HG03432 (cell line): Measurements from ENCODE around the gene TENM4.

Experiments
- ATAC-seq: cut with Tn5 transposase; IDR thresholded peaks from one replicate; pipeline ENCODE4 v1.9.1; 2021; ENCODE audit warnings: mild to moderate bottlenecking, moderate library complexity; ENCODE audit not compliant: unreplicated experiment

TENM4 gene

DNA sequence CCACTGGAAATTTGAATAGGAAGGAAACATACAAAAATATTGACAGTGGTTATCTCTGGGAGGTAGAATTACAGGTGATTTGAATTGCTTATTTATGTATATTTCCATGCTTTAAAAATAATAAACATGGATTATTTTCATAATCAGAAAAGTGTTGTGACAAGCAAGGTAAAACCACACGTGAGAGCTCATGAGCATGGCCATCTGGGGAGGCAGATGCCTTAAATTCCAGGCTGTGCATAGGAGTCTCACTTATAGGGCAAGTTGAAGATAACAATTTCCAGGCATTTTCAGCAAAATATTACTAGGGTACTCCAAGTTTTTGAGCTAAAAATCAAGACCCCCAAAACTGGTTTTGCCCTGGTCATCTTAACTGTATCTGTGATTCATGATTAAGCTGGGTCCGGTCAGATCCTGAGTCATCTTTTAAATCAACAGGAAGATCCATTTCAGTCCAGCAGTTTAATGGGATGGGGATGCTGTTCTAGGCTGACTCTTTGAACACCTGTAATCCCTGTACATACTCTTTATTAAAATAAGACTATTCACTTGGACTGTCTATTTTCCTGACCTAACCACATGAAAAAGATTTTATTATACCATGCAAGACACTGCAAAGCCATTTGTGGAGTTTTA is 750.4 kb downstream of the TENM4 start:
- ATAC-seq, result no peak

GRCh38 chr11:78689585-78690153 is 751.2 kb downstream of the TENM4 start:
- ATAC-seq, result no peak

DNA sequence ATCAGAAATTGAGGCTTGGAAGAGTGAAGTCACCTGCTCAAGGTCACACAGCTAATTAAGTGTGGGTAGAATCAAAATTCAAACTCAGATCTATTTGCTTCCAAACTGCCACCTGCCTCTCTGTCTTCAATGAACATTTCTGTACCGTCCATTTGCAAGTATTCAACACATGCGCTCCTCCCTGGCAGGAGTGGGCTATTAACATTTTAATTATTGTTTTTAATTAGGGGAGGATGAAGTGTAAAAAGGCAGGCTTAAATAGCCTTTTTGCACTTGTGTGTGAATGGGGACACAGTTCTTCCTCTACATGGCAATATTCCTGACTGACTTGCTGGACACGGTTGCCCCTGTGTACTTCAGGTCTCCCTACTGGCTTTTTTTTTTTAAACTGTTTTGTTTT is 751.7 kb downstream of the TENM4 start:
- ATAC-seq, result no peak

DNA sequence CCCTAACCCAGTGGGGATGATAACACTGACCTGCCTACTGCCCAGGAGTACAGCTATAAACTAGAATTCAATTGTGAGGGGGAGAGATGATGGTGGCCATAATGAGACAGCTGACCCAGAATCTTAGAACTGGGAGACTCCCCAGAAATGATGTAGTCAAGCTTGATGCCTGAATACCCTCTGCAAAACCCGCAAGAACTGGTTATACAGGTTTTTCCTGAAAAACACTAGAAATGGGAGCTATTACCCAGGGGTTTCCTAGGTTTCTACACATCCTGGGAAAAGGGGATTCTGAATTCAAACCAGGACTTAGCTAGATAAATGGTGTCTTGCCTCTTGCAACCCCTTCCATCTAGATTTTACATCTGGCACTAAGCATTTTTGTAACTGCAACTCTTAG is 752.4 kb downstream of the TENM4 start:
- ATAC-seq, result no peak

DNA sequence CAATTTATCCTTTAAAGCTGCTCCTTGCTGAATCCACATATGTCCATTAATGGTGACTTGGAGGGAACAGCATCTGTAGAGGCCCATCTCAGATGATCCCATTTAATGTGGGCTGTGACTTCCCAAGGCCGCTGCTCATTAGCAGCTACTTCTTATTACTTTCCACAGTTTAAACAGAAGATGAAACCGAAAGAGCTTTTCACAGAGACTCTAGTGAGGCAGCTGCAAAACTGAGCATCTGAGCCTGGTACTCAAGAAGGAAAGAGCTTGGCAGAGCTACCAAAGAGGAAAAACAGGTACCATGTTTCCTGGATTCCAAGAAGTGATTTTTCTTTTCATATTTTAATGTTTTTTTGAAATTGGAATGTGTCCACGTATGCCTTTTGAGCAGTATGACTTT is 755.7 kb downstream of the TENM4 start:
- no peak for ATAC-seq

DNA sequence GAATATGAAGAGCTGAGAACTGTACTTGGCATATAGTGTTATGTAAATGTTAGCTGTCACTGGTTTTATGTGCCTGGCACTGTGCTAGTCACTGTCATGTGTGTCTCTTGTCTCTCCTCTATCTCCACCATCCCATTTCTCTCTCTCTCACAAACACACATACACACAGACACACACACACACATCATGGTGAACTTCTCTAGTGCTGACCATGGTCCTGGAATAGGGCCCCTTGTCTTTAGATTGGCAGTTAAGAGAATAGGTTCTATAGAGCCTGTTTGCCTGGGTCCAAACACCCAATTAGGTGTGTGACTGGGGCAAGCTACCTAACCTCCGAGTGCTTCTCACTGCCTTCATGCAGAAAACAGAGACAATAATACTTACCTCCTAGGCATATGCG is 756.5 kb downstream of the TENM4 start:
- ATAC-seq, result no peak

DNA sequence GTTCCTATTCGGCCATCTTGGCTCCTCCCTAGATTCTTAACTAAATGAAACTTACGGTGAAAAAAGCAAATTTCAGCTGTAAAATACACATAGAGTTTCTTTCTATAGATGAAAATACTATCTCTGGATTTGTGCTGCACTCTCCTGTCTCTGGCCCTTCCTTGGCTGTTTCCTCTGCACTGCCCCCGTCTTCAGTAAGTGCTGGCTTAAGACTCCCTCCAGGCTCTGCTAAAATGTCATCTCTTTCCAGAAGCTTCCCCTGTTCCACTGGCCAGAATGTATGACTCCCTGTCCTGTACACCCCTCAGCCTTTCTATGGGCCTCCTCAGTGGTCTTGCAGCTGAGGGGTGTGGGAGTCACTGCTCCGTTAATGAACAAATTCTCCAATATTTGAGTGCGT is 757.1 kb downstream of the TENM4 start:
- no peak for ATAC-seq

- ATAC-seq, result no peak
Measured at GRCh38 chr11:78676026-78676557, 764.7 kb downstream of the TENM4 start.

GRCh38 chr11:78672850-78673620 is 767.8 kb downstream of the TENM4 start:
- no peak for ATAC-seq

DNA sequence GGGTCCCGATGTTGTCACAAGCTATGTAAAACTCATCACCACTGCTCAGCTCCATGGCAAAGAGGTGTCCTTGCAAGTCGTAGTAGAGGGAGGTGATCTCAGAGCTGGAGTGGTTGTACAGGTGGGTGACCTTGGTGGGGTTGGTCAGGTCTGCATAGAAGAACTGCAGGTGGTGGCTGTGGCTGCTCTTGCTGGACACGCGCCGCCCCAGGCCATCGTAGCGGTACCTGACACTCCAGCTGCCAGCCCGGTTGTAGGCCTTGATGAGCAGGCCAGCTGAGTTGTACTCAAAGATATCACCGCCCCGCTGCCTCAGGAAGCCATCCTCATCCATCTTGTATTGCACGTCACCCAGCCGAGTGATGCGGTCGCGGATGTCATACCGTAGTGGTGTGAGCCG is 771.6 kb downstream of the TENM4 start:
- ATAC-seq, result no peak

DNA sequence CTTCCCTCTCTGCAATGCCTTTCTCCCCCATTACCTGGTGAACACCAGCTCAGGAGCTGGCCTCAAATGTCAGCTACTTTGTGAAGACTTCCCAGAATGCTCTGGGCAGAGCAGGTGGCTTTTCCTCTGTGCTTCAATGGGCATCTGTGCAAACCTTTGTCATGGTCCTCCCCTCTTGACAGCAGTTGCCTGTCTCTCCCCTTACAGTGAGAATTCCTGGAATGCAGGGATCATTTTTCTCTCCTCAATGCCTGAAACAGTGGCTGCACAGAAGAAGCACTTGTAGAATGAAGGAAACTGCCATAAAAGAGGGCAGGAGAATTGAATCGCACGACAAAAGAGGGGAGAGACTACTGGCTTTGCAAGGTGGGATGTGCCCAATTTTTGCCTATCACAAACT is 773.4 kb downstream of the TENM4 start:
- no peak for ATAC-seq

DNA sequence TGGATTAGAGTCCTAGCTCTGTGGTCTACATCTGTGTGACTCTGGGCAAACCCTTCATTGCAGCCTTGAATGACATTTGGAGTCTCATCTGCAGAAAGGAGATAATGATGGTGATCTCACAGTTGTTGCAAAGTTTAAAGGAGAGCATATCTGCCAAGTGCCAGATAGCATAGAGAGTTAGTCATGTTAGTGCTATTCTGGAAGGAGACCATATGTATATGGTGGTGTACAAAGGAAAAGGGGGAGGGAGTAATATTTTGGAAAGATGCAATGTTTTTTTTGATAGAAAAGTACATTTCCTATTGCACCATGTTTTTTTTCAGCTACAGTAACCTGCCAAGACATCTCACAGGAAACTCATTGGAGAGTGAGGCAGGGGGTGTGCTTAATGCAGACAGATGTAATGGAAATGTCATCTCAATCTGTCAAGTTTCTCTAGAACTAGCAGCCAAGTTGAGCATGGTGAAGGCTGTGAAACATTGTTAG is 774.1 kb downstream of the TENM4 start:
- ATAC-seq, result no peak

DNA sequence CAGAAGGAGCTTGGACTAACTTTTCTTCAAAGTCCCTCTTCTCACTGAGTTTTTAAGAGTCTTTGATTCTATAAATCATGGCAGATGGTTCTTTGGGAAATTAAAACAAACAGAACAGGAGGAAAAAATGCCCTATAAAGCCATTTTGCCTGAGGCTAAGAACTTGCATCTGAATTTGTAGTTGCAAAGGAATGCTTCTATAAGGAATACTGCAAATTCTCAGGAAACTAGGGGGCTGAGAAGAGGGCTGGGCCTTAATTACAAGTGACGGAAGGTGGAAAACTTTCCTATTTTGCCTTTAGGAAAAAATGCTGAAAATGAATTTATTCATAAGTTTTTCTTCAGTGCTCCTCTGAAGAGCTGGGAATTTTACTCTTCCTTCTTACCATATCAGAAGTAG is 776.2 kb downstream of the TENM4 start:
- ATAC-seq, result no peak

GRCh38 chr11:78662811-78663210 is 778.0 kb downstream of the TENM4 start:
- ATAC-seq, result no peak

- no peak for ATAC-seq
Measured at GRCh38 chr11:78660471-78660870, 780.4 kb downstream of the TENM4 start.

DNA sequence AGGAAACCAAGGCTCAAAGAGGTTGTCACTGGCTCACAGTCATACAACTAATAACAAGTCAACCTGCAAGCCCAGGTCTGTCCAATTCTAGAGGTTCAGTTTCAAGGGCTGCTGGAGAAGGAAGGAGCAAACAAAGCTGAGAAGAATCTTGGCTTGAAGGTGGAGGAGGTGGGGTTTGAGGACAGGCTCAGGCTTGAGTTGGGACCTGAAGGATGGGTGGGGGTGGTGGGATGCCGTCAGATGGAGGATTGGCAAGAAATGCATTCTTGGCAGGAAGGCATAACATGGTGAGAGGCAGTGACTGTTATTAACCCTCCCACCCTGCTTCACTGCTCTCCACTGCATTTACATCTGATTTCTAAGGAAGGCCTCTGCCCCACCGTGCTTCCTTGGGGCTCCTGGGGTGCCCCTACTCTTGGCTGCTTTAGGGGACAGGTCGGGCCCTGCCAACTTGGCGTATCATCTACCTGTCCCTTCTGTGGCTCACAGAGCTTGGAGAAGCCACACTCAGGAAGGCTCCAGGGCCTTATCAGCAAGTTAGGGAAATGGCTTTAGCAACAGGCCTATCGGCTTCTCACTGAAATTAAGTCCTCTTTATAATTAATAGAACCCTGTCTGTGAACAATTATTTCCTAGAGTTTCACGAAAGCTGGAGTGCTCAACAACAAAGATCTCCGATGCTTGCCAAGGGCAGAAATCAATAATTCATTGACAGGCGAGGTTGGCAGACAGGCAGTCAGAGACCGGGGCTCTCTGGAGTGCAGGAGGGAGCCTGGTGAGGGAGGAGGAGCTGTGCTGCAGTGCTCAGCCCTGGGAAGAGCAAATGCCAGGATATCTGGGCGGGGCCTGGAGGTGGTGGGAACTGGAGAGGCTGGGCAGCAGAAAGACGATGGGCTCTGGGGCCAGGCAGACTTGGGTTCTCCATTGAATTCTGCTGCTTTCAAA is 781.2 kb downstream of the TENM4 start:
- ATAC-seq, result no peak

- no peak for ATAC-seq
Measured at GRCh38 chr11:78657968-78658839, 782.6 kb downstream of the TENM4 start.

DNA sequence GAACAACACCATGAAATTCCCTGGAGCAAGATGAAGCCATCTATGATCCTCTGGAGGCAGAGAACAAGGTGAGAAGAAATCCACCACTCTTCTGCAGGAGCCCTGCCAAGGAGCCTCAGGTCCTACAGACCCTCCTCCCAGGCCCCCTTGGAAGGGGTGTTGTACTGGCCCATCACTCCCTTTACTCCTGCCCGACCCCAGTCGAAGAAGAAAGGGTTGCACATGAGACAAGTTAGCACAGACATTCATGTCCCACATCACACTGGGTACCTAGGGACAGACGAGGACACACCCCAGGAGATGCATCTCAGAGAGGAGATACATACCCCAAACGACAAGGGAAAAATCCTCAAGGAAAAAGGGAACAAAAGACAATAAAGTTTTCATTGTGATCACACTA is 783.4 kb downstream of the TENM4 start:
- ATAC-seq, result no peak

DNA sequence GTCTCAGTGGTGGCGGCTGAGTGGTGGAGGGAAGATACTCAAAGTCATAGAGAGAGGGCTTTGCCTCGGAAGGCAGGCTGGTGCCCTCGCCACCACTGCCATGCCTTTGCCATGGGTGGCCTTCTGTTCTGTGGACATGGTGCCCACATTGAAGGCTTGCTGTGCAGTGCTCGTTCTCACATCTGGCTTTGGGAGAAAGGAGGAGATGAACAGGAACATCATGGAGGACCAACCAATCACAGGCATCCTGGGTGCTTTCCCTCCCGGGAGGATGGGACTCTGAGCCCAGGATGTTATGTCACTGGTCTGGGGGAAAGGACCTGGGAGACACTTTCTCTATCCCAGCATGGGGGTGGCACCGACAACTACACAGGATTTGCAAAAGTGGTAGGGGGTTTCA is 783.8 kb downstream of the TENM4 start:
- no peak for ATAC-seq

DNA sequence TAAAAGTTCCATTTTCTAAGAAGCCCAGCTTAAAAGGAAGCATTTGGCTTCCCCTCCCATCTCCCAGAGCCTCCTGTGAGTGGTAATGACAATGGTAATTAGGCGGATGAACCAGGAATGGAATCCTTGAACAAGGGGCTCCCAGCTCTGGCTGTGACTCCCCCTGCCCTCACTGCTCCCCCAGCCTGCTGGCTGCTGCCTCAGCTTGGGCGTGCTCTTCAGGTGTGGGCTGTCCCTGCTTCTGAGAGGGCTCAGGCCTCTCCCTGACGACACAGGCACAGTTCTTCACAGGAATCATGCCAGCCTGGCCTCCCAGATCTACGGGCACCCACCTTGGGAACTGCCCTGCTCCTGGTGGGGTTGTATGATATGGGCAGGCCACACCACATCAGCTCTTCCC is 784.5 kb downstream of the TENM4 start:
- no peak for ATAC-seq
